GM19025 (cell line): ENCODE data around the gene UBE2Z.

ENCODE experiments used
- ATAC-seq: cut with Tn5 transposase; IDR thresholded peaks from one replicate; pipeline ENCODE4 v1.9.1; 2021; ENCODE audit warnings: mild to moderate bottlenecking, low read depth, moderate library complexity; ENCODE audit not compliant: unreplicated experiment

The UBE2Z gene

DNA sequence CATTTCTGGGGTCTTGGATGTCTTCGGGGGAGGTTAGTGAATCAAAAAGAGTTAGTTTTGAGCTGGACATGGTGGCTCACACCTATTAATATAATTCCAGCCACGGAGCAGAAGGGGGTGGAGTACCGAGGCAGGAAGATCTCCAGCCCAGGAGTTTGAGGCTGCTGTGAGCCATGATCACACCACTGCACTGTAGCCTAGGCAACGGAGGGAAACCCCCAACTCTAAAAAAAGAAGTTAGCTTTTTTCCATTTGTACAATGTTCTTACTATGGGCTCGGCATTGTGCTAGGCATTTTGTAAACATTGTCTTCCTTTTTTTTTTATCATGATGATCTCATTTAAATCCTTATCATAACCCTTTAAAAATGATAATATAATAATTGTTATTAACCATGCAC lies 44.7 kb downstream of the UBE2Z start:
- ATAC-seq, result no peak

DNA sequence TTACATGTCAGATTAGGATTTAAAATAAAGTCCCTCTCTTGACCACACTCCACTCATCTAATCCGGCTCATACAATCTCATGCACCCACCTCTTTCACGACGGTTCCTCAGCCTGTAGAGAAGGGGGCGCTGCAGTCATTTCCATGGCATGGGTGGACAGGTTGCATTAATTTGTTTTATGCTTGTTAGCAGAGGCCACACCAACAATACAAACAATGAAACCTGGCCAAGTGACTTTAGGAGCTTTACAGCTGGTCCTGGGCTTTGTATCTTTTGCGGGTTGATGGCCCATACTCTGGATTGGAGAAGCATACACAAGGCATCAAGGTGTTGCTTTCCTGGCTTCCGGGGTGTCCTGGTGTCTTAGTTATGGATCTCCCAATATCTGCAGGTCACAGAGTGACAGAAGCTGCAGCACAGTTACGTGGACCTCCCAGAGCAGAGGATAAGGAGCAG lies 46.1 kb downstream of the UBE2Z start:
- ATAC-seq, result no peak

DNA sequence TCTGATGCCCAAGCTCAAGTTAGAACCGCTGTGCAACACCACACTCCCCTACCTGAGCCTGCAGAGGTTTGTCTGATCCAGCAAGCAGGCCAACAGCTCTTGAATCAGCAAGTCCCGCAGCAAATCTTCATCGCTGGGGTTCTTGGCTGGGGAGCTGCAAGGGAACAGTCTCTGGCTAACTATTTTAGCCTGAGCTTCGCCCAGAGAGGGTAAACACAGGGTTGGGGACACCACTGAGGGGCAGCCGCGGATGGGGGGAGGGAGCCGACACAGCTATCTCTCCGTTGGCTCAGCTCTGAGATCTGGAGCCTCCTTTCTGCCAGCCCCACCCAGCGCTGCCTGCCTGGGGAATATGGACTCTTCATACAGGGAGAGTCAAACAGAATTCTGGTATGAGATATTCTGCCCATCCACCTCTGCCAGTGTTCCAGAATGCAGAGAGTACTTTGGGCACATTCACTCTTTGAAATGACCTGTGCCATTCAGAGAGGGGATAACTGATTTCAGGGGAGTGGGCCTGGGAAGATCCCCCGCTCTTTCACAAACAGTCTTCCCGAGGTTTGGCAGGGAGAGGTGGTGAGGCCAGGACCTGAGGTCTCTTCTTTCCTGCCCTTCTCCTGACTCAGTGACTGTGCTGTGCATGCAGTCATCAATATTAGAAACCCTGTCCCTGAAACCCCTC lies 52.8 kb downstream of the UBE2Z start:
- ATAC-seq, result no peak

DNA sequence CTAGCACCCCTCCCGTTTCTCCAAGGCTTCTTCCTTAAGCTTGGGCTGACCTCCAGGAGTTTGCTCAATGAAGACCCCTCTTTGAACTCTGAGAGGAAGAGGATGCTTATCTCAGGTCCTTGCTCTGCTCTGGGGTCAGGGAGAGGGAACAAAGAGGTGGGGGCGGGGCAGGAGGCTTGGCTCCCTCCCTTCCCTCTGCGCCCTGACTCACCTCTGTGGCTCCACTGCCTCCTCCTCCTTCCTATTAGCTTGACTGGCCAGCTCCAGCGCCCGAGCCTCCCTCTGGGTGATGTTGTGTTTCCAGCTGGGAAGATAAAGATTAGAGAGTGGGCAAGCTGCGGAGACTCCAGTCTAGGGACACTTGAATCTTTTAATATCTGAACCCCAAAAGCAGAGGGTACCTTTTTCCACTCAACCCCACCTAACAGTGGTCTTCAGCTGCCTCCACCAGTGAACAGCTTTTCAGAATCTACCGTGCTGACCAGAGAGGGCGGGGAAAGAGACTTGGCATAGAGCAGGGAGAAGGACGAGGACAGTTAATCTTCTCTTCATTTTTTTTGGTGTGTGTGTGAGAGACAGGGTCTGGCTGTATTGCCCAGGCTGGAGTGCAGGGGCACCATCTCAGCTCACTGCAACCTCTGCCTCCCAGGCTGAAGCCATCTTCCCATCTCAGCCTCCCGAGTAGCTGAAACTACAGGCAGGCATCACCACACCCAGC lies 53.5 kb downstream of the UBE2Z start:
- ATAC-seq, result no peak

DNA sequence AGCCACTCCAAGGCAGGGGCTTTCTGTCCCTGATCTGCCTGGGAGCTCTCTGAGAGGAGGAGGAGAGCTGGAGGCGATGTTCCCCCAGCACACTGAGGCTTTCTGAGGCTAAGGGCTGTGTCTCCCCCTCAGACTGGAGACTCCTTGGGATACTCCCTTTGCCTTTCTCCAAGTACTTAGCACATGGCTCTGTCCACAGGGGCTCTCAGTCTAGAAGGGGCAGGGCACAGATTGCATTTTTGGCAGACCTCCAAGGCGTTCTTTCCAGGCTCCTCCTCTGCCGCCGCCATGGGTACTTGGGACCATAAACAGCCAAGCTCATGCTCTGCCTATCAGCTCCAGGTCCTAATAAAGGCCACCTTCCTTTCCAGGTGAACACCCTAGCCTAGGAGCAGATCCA lies 62.0 kb downstream of the UBE2Z start:
- no peak for ATAC-seq

DNA sequence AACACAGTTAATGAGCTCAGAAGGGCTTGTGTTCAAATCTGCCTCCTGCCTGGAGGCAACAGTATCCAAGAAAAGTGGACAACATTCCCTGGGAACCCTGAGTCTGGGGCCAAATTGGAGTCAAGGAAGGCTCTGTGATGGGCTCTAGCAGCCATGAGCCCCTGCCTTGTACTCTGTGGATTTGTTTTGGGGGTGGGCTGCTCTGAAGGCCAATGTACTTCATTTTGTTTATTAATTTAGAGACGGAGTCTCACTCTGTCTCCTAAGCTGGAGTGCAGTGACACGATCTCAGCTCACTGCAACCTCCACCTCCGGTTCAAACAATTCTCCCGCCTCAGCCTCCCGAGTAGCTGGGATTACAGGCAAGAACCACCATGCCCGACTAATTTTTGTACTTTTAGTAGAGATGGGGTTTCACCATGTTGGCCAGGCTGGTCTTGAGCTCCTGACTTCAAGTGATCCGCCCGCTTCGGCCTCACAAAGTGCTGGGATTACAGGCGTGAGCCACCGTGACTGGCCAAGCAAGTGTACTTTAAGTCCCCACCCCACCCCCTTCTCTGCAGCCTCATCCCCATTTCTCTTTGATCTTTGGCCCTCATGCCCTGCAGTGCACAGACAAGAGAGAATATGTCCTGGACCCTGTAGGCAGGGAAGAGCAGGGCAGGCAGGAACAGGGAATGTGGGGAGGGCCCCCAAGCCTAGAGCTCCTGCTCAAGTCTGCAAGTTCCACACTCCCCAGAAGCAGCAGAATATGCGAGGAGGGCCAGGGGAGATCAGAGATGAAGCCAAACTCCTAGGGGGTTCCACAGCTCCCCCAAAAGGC lies 62.9 kb downstream of the UBE2Z start:
- no peak for ATAC-seq

DNA sequence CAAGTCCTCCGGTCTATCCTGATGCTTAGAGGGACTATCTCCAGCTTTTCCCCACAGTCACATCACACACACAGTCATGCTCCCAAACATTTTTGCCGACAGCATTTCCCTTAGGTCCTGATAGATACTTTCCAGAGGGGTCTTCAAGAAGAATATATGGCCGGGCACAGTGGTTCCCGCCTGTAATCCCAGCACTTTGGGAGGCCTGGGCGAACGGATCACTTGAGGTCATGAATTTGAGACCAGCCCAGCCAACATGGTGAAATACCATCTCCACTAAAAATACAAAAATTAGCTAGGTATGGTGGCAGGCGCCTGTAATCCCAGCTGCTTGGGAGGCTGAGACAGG lies 64.5 kb downstream of the UBE2Z start:
- no peak for ATAC-seq

DNA sequence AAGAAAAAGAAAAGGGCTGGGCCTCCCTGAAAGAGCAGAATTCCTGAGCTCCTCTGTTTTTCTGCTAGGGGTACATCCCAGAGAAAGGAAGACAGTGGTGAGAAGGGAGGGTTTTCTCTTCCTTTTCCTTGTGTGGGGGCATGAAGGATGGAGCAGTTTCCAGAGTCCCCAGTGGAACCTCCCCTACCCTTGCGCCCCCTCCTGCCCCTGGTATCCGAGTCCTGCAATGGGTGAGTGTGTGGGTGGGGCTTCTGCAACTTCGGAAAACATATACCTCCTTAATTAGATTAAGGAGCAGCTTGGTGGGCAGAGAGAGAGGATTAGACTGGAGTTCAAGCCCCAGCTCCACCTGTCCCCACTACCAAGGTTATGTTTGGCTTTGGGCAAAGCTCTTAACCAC lies 65.6 kb downstream of the UBE2Z start:
- ATAC-seq, result no peak
